Upper lobe of left lung (tissue), 4 donors: ENCODE data around the gene EMD.

Source experiments
- CTCF ChIP-seq, 6 experiments: fragments of 450-650 bp in 4 of 6; fragments of 200-600 bp in 2 of 6; sonication (generic) in 2 of 6; IDR thresholded peaks; one replicate each; pipeline ENCODE4 v1.5.1; 2016 to 2019; ENCODE audit warnings: antibody characterized with exemption in 6 of 6
- EP300 ChIP-seq, 4 donors: sonication (generic); formaldehyde crosslinking; IDR thresholded peaks; one replicate each; pipeline ENCODE4 v1.5.1; 2017; ENCODE audit warnings: antibody characterized with exemption in 4 of 4, control low read depth in 2 of 4
- POLR2A ChIP-seq, 4 donors: fragments of 450-650 bp; IDR thresholded peaks; one replicate each; pipeline ENCODE4 v1.5.1; 2016 to 2017; ENCODE audit warnings: antibody characterized with exemption in 4 of 4, mild to moderate bottlenecking in 2 of 4
- POLR2AphosphoS5 ChIP-seq, 2 donors: sonication (generic); formaldehyde crosslinking; IDR thresholded peaks; one replicate each; pipeline ENCODE4 v1.5.1; 2017; ENCODE audit warnings: antibody characterized with exemption in 2 of 2

GRCh38 chrX:154356596-154356995 is 22.5 kb upstream of the EMD start:
- no peak for TF ChIP-seq CTCF (IDR thresholded peaks at IDR 0.05)
- TF ChIP-seq POLR2A (IDR thresholded peaks at IDR 0.05) = no peak
- TF ChIP-seq POLR2AphosphoS5 (IDR thresholded peaks at IDR 0.05) = no peak
- no peak for TF ChIP-seq EP300 (IDR thresholded peaks at IDR 0.05)
